ENCODE results near the gene NDUFS1. TPM values are rescaled to one million over a fixed set of nuclear protein-coding genes. Genes with fewer than 3 reads are reported as not detected.
A peak's percentile ranks its signal among the peaks of the same experiment; 100 is the strongest.

NDUFS1 gene
- total and polyA plus RNA-seq, 4 donors: 16.3 to 87.4 (median 60.5) TPM

DNA sequence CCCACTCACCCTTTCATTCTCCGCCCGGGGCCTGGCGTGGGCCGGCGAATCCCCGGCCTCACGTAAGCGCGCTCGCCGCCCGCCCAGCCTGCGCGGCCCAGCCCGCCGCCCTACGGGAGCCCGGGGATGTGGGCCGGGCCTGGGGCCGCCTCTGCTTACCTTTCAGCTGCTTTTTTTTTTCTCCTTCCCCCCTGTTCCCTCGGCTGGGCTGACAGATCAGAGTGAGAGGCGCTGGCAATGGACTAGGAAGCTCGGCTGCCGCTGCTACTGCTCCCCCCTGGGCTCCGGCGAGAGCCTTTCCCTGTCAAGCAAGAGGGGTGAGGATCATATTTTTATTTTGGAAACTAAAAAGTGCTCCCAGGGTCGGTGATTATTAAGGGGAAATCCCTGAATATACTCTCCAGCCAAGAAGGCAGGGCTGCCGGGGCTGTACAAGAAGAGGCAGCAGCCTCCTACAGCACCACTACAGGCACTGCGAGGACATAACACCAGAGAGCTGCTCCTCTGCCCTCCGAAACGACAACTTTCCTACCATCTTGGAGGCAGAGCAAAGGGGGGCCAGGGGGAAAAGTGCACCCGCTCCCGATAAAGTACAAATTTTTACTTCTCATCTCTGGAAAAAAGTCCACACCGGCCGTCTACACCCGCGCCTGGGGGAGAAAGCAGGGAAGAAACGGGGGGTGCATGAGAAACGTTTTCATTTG is 73.3 kb downstream of the NDUFS1 start, which contains the start of gene INO80D:
Gene INO80D (minus strand): TSS at position 433 of the 704 bp plus-strand sequence. CDS start 23,158 bp downstream, outside the sequence.
- DNase-seq: peak; percentile 86 to 93 (median 92)
- Histone ChIP-seq H3K4me1 (ENCODE audit: control insufficient read depth in 5 of 5, insufficient read depth in 5 of 5, low read length in 5 of 5) (peaks cover 0 to 19% (median 6%) of the 10 kb centered on the region in 5 donors), H3K4me3 (peak within 1 kb of the TSS; percentile 81), H3K27ac (ENCODE audit: low read depth in 1 of 2, low read length in 1 of 2) (peak within 1 kb of the TSS; percentile 98 to 100), H3K36me3 (ENCODE audit: control insufficient read depth in 4 of 4, insufficient read depth in 4 of 4, low read length in 4 of 4) (peaks cover 0 to 10% (median 1%) of the 10 kb centered on the region in 4 donors), H3K9ac (ENCODE audit: insufficient read depth in 1 of 2, low read length in 2 of 2) (peak within 1 kb of the TSS; percentile 98), H3K9me3 (ENCODE audit: control insufficient read depth in 4 of 4, insufficient read depth in 3 of 4, low read length in 3 of 4) (no peaks in the 10 kb centered on the region), H3K27me3 (ENCODE audit: control insufficient read depth in 3 of 3, insufficient read depth in 3 of 3, low read length in 2 of 3) (no peaks in the 10 kb centered on the region)
- WGBS, 2 donors: 0 to 1% methylated on average over 35 to 39 of the region's 39 CpGs
- peak; percentile 92 for ATAC-seq (ENCODE audit: insufficient read depth, low FRiP score)
- TF ChIP-seq, protein P1, sequence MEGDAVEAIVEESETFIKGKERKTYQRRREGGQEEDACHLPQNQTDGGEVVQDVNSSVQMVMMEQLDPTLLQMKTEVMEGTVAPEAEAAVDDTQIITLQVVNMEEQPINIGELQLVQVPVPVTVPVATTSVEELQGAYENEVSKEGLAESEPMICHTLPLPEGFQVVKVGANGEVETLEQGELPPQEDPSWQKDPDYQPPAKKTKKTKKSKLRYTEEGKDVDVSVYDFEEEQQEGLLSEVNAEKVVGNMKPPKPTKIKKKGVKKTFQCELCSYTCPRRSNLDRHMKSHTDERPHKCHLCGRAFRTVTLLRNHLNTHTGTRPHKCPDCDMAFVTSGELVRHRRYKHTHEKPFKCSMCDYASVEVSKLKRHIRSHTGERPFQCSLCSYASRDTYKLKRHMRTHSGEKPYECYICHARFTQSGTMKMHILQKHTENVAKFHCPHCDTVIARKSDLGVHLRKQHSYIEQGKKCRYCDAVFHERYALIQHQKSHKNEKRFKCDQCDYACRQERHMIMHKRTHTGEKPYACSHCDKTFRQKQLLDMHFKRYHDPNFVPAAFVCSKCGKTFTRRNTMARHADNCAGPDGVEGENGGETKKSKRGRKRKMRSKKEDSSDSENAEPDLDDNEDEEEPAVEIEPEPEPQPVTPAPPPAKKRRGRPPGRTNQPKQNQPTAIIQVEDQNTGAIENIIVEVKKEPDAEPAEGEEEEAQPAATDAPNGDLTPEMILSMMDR (IDR thresholded peaks at IDR 0.05; ENCODE audit: control extremely low read depth, extremely low read depth): peak; percentile 3

DNA sequence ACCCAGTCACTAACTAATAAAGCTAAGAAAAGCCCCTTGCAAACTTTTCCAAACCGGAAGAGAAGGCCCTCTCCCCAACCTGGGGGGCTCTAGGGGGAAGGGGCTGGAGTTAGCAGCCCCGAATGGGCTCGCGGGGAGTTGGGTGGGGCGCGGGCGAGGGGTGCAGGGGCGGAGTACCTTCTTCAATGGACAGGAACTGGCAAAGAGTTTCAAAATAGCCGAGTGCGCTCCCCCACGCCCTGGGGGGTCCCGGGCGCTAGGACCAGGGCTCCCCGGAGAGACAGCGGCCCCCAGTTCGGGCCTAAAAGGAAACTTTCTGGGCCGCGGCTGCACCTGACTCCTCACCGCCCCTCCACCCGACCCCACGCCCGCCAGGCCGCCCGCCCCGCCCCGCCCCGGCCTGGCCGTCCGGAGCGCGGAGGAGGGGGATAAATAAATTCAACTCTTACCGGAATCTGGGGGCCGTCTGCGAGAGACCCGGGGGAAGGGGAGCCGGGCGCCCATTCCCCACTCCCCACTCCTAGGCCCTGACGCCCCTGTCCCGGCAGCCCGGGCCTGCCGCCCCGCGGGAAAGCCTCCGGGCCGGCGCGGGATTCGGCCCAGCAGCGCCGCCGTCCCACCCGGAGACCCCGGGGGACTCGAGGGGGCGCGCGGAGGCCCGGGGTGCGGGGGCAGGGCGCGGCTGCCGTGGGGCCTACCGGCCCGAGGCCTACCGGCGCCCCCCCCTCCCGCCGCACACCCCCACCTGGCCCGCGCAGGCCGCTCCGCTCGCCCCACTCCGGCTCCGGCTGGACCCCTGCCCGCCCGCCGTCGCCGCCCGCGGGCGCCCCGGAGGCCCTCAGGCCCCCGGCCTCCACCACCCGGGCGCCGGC is 74.1 kb downstream of the NDUFS1 start:
- TF ChIP-seq, protein P1 (IDR thresholded peaks at IDR 0.05; ENCODE audit: control extremely low read depth, extremely low read depth): no peak
- Histone ChIP-seq H3K9ac (ENCODE audit: insufficient read depth in 1 of 2, low read length in 2 of 2) (peak overlapping the region; percentile 82 to 83), H3K36me3 (ENCODE audit: control insufficient read depth in 4 of 4, insufficient read depth in 4 of 4, low read length in 4 of 4) (peaks cover 0 to 5% (median 0%) of the 10 kb centered on the region in 4 donors), H3K9me3 (ENCODE audit: control insufficient read depth in 4 of 4, insufficient read depth in 3 of 4, low read length in 3 of 4) (no peaks in the 10 kb centered on the region), H3K4me3 (peak overlapping the region; percentile 81), H3K27ac (ENCODE audit: low read depth in 1 of 2, low read length in 1 of 2) (peak overlapping the region; percentile 98 to 100), H3K4me1 (ENCODE audit: control insufficient read depth in 5 of 5, insufficient read depth in 5 of 5, low read length in 5 of 5) (peaks cover 0 to 19% (median 6%) of the 10 kb centered on the region in 5 donors), H3K27me3 (ENCODE audit: control insufficient read depth in 3 of 3, insufficient read depth in 3 of 3, low read length in 2 of 3) (no peaks in the 10 kb centered on the region)
- DNase-seq (peak in 2 of 3 donors; percentile 45 to 50), ATAC-seq (ENCODE audit: insufficient read depth, low FRiP score) (peak; percentile 23)
- WGBS, 2 donors: 0 to 1% methylated on average over 48 to 88 of the region's 88 CpGs

DNA sequence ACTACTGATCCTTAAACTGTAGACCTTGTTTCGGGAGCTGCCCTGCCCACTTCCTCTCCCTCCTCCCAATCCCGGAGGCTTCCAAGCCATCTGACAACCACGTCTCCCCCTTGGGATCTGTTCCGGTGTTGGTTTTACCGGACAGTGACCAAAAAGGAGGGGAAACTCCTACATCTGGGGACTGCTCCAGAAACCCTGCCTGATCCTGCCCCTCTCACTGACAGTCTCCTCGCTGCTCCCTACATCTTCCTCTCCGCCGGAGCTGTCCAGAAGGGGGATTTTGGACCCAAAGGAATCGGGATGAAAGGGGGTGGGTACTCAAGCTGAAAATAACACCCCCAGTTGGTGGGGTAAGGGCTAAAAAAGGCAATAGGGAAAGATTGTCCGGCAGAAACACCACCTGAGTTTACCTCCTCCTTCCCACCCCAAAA is 74.8 kb downstream of the NDUFS1 start:
- Histone ChIP-seq H3K36me3 (ENCODE audit: control insufficient read depth in 4 of 4, insufficient read depth in 4 of 4, low read length in 4 of 4) (peaks cover 0 to 3% (median 0%) of the 10 kb centered on the region in 4 donors), H3K4me3 (peak overlapping the region; percentile 81), H3K9me3 (ENCODE audit: control insufficient read depth in 4 of 4, insufficient read depth in 3 of 4, low read length in 3 of 4) (no peaks in the 10 kb centered on the region), H3K4me1 (ENCODE audit: control insufficient read depth in 5 of 5, insufficient read depth in 5 of 5, low read length in 5 of 5) (peaks cover 0 to 19% (median 6%) of the 10 kb centered on the region in 5 donors), H3K9ac (ENCODE audit: insufficient read depth in 1 of 2, low read length in 2 of 2) (peak overlapping the region; percentile 82 to 83), H3K27me3 (ENCODE audit: control insufficient read depth in 3 of 3, insufficient read depth in 3 of 3, low read length in 2 of 3) (no peaks in the 10 kb centered on the region), H3K27ac (ENCODE audit: low read depth in 1 of 2, low read length in 1 of 2) (peak overlapping the region; percentile 98 to 100)
- 0% methylated on average over 10 of the region's 10 CpGs for WGBS, 2 donors
- DNase-seq: peak; percentile 77 to 91 (median 81)
- TF ChIP-seq, protein P1 (IDR thresholded peaks at IDR 0.05; ENCODE audit: control extremely low read depth, extremely low read depth): no peak
- no peak for ATAC-seq (ENCODE audit: insufficient read depth, low FRiP score)
